ENCODE data around the gene LRMDA. TPM values are rescaled to one million over a fixed set of nuclear protein-coding genes. Genes with fewer than 3 reads are reported as not detected.

The LRMDA gene
- total RNA-seq, 2 donors from 2014 or later: 12.2 to 25.4 TPM

- Histone ChIP-seq H3K27ac (peak overlapping the region; percentile 47 to 72 (median 61)), H3K4me3 (no peak overlapping the region), H3K36me3 (replicated peaks in 1 of 2; ENCODE audit: insufficient read depth in 1 of 2, low read depth in 2 of 2) (no peaks in the 10 kb centered on the region), H3K9me3 (no peaks in the 10 kb centered on the region), H3K4me1 (peaks cover 29% of the 10 kb centered on the region), H3K27me3 (no peaks in the 10 kb centered on the region)
- intact Hi-C loops (cut with DNase I): no loop called here
- ATAC-seq (peak; percentile 87), DNase-seq (peak in 3 of 4 donors; percentile 49 to 79 (median 50))
- no peak for TF ChIP-seq CTCF (IDR thresholded peaks at IDR 0.05)
- TF ChIP-seq POLR2A (IDR thresholded peaks at IDR 0.05): no peak
- 7 to 14% methylated on average over 4 of the region's 4 CpGs for WGBS, 2 donors
These were observed 357.2 kb downstream of the LRMDA start for GRCh38 chr10:75788394-75789205.

DNA sequence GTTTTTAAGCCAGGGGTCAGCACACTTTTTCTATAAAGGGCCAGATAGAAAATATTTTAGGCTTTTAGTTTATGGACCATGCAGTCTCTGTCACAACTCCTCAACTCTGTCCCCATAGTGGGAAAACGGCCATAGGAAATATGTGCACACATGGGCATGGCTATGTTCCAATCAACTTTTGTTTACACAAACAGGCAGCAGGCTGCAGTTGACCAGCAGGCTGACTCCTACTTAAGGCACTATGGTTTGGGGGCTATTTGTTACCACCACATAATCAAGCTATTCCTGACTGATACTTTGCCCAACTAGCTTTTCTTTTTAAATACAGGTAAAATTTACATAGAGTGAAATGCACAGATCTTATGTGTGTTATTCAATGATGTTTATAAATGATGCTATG, 362.4 kb downstream of the LRMDA start:
- intact Hi-C loops (cut with DNase I): no loop called here
- Histone ChIP-seq H3K9me3 (no peaks in the 10 kb centered on the region), H3K4me3 (no peak overlapping the region), H3K4me1 (peaks cover 15% of the 10 kb centered on the region), H3K27me3 (no peaks in the 10 kb centered on the region), H3K27ac (no peak overlapping the region), H3K36me3 (replicated peaks in 1 of 2; ENCODE audit: insufficient read depth in 1 of 2, low read depth in 2 of 2) (no peaks in the 10 kb centered on the region)
- WGBS, 2 donors: 6 to 11% methylated on average over 1 of the region's 1 CpG
- TF ChIP-seq POLR2A (IDR thresholded peaks at IDR 0.05) (no peak), CTCF (IDR thresholded peaks at IDR 0.05) (no peak)
- ATAC-seq (no peak), DNase-seq (peak in 1 of 4 donors; percentile 38)

- TF ChIP-seq POLR2A (IDR thresholded peaks at IDR 0.05) (no peak), CTCF (IDR thresholded peaks at IDR 0.05) (peak in 3 of 7 experiments; percentile 9 to 24 (median 16))
- WGBS, 2 donors: 30 to 58% methylated on average over 1 of the region's 1 CpG
- Histone ChIP-seq H3K27ac (peak overlapping the region in 3 of 4 donors; percentile 67 to 71 (median 69)), H3K9me3 (no peaks in the 10 kb centered on the region), H3K27me3 (no peaks in the 10 kb centered on the region), H3K4me3 (no peak overlapping the region), H3K4me1 (peaks cover 39% of the 10 kb centered on the region), H3K36me3 (replicated peaks in 1 of 2; ENCODE audit: insufficient read depth in 1 of 2, low read depth in 2 of 2) (no peaks in the 10 kb centered on the region)
- DNase-seq (peak in 1 of 4 donors; percentile 35), ATAC-seq (peak; percentile 28)
- intact Hi-C loops (cut with DNase I): no loop called here
These were observed 369.7 kb downstream of the LRMDA start for GRCh38 chr10:75801121-75801520.

DNA sequence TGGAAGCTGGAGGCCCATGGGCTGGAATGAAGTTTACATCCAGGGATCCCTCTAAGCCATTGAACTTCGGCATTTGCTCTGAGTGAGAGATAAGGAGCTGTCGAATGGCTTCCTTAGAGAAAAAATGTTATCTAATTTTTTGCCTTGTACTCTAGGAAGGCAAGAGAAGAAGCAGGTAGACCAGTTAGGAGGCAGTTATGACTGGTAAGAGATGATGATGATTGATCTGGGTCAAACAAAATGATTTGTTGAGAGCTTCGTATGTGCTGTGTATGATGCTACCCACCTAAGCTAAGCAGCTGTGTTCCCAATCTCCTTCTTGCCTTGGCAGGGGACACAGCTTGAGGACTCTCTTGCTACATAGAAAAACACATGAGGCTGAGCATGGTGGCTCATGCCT, 370.2 kb downstream of the LRMDA start:
- peak overlapping the region; percentile 10 to 71 (median 68) for H3K27ac ChIP-seq
- no peak overlapping the region for H3K4me3 ChIP-seq
- DNase-seq (no peak), ATAC-seq (peak; percentile 13)
- intact Hi-C loops (cut with DNase I): no loop called here
- H3K4me1 ChIP-seq: peaks cover 39% of the 10 kb centered on the region
- TF ChIP-seq POLR2A (IDR thresholded peaks at IDR 0.05): no peak
- no peaks in the 10 kb centered on the region for H3K9me3 ChIP-seq
- H3K27me3 ChIP-seq: no peaks in the 10 kb centered on the region
- no peaks in the 10 kb centered on the region for H3K36me3 ChIP-seq (replicated peaks in 1 of 2; ENCODE audit: insufficient read depth in 1 of 2, low read depth in 2 of 2)
- 38 to 40% methylated on average over 3 of the region's 3 CpGs for WGBS, 2 donors

DNA sequence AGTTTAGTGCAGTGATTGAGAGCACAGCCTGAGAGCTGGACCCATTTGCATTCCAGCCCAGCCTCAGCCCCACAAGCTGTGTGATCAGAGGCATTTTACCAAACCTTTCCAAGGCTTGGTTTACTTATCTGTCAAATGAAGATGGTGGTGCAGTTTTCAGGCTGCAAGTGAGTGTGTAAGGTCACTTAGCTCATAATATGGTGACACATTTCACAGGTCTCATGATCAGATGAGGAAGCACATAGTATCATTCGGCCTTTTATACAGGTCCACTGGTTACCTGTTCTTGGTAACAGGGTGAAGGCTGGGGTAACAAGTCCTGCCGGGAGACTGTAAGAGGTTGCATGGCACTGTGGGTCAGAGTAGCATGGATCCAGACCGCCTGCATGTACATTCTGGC, 371.7 kb downstream of the LRMDA start:
- ATAC-seq (no peak), DNase-seq (peak in 1 of 4 donors; percentile 23)
- Histone ChIP-seq H3K27ac (peak overlapping the region in 1 of 4 donors; percentile 67), H3K27me3 (no peaks in the 10 kb centered on the region), H3K9me3 (no peaks in the 10 kb centered on the region), H3K4me1 (peaks cover 39% of the 10 kb centered on the region), H3K4me3 (no peak overlapping the region), H3K36me3 (replicated peaks in 1 of 2; ENCODE audit: insufficient read depth in 1 of 2, low read depth in 2 of 2) (no peaks in the 10 kb centered on the region)
- WGBS, 2 donors: 80 to 83% methylated on average over 3 of the region's 3 CpGs
- intact Hi-C loops (cut with DNase I): no loop called here
- TF ChIP-seq CTCF (IDR thresholded peaks at IDR 0.05) (no peak), POLR2A (IDR thresholded peaks at IDR 0.05) (no peak)

Measured in body of pancreas (tissue), 4 donors.